Activated CD4-positive, alpha-beta T cell treated with anti-CD3 and anti-CD28 coated beads, Interleukin-2, amount 50 U/mL, for 4 hours (primary cell): ENCODE results near the gene AHCYL1.

Source experiments
- DNase-seq, 2 experiments: peaks; one replicate each; pipeline ENCODE4 v3.0.0-alpha.2; 2020

AHCYL1 gene

DNA sequence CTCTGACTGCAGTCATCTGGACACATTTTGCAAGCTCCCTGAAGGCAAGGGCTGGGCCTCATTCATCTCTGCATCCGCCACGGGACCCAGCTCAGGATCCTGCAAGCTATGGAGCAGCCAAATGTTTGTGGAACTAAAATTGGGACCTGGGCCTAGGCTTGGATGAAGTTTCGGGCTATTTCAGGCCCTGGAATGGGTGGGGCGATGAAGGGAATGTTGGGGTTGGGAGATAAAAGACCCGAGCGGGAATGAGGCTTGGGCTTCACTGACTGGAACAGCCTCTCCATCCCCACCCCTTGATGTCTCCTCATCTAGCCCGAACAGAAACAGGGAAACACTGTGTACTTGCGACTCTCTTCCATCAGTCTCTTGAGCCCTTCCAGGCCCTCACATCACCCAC lies 7.3 kb upstream of the AHCYL1 start:
- no peak for DNase-seq

- DNase-seq: no peak
Measured at GRCh38 chr1:109977657-109978378, 6.7 kb upstream of the AHCYL1 start.

- DNase-seq: no peak
Measured at GRCh38 chr1:109978761-109979488, 5.6 kb upstream of the AHCYL1 start.

DNA sequence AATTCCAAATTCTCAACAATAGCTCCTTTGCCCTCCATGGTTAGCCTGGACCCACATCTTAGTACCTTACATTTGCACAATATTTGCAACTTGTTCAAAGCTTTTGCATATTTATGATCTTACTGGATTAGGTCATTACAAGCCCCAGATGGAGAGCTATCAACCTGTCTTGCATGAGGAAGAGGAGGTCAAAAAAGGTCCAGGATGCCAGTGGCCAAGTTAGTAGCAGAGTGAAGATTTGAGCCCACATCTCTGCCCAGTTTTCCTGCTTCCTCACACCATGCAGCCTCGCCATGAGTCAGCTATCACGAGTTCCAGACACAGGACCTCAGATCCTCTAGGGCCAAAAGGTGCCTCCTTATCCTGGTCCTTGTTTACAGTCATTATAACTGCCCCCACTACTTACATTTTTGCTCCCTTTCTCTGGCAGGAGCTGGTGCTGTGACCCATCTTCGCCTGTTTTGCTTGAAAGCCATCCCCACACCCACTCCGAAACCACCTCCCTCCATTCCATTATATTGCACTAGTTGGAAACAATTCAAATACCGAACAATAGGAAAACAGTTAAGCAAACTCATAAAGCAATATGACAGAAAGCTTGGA lies 5.0 kb upstream of the AHCYL1 start:
- DNase-seq: no peak

GRCh38 chr1:109980324-109981003 lies 4.1 kb upstream of the AHCYL1 start:
- DNase-seq: peak in 1 of 2 experiments; percentile 11

DNA sequence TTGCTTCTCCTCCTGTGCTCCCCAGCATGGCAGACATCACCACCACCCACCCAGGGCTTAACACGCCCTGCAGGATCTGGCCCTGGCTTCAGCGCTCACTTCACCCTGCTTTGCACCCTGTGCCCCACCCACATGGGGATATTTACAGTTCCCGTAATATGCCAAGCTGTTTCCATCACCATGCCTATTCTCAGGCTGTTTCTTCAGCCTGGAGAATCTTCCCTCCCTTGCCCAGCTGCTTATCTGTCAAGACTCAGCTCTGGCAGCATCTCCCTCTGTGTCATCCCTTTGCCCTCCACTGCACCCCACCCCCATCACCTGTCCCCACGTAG lies 3.6 kb upstream of the AHCYL1 start:
- no peak for DNase-seq

GRCh38 chr1:109983380-109984189 lies 980 bp upstream of the AHCYL1 start:
- DNase-seq: no peak

- DNase-seq: no peak
Measured at GRCh38 chr1:109984190-109984455, 442 bp upstream of the AHCYL1 start.

GRCh38 chr1:109985247-109986053 lies 885 bp downstream of the AHCYL1 start:
- no peak for DNase-seq

GRCh38 chr1:109986054-109986444 lies 1.5 kb downstream of the AHCYL1 start:
- DNase-seq: no peak

- no peak for DNase-seq
Measured at GRCh38 chr1:109988349-109988914, 3.9 kb downstream of the AHCYL1 start.

DNA sequence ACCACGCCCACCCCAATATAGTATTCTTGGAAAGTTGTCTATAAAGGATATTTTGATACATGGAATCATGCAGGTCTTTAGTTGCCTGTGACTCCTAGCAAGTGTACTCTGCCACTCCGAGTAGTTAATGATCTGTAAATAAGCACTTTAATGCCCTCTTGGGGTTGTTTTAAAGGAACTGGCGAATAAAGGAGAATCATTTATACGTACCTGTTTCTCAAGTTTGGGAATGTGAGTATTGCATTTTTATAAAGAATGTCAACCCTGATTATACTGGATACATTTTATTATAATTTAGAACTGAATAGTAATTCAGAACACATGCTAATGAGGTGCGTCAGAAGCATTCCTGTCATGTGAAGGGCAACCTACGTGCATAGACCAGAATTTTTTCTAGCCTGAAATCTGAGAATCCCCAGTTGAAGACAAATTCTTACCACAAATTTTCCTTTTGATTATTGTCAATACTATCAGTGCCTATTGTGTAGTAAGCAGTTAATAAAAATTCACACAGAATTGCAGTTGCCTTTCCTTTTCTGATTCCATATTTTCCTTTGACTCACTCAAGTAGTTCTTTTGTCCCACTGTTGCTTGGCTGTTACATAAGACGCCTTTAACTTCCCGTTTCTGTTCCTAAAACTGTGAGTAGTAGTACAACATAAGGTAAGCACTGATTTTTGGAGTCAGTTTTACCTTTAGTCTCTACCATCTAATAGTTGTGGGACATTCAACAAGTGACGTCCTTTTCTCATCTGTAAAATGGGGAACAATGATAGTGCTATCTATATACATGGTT lies 5.1 kb downstream of the AHCYL1 start:
- DNase-seq: no peak

DNA sequence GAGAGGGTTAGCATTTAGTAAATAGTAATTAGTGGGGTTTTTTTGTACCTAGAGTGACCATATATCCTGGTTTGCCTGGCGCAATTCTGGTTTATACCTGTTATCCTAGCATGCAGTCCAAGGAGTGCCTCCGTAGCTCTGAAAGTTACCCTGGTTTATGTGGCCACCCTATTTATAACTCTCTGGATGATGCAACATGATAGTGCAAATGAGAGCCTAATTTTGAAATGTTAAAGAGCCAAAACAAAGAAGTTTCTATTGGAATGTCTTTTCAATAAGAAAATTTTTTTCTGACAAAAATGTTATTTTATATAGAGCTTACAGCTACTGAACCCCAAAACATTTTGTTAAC lies 5.7 kb downstream of the AHCYL1 start:
- no peak for DNase-seq

DNA sequence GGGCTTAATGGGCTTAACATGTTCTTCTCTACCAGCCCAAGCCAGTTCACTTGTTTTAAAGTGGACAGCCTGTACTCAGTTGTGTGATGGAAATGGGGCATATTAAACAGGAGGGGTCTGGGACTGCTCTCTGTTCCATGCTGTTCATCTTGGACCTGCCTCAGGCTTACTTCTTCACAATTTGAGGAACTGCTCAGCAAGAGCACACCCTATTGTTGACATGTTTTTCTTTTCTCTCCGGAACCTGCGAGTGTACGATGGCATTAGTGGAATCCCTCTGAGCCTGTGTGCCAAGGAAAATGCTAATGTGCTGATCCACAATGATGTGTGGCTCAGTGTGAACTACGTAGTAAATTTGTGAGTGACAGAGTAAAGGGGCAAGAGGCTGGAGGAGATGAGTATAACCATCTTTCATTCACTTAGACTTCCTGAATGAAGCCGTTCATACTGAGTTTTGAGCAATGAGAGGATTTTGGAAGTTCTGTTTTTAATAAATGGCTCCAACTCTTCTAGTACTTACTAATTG lies 6.9 kb downstream of the AHCYL1 start:
- DNase-seq: no peak

DNA sequence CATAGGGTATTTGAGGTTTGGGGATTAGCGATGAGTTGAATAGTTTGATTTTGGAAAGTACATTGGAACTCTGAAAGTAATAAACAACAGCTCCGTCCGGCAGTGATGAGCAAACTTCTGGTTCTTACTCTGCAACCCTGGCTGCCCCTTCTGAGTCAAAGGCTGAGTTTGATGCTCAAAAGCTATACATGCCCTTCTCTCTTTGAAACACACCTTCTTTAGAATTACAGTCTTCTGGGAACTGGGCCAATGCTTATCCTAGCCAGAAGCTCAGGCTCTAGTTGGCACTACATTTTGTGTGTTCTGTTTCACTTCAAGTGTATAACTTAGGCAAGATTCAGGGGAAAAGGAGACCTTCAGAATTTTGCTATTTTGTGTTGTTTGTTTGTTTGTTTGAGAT lies 9.3 kb downstream of the AHCYL1 start:
- DNase-seq: no peak

DNA sequence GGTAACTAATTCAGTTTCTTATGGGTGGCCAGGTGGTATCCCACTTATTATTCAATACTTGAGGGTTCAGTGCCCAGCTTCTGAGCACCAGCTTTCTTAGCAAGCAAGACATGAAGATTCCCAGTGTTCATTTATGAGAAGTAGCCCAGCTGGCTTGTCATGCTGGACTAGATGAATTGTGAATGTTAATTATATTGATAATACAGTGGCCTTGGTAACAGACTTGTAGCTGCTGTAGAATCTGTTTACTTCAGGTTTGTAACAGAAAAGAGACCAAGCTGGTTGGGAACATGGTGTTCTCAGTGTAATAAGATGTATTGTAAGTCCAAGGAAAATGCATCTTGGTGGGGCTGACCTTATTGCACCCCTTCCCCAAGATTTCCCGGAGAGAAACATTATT lies 10.1 kb downstream of the AHCYL1 start:
- DNase-seq: no peak

- no peak for DNase-seq
Measured at GRCh38 chr1:109995536-109995935, 11.0 kb downstream of the AHCYL1 start.

GRCh38 chr1:109996476-109996875 lies 11.9 kb downstream of the AHCYL1 start:
- DNase-seq: no peak

- DNase-seq: no peak
Measured at GRCh38 chr1:109997204-109997866, 12.8 kb downstream of the AHCYL1 start.

GRCh38 chr1:109997867-109998229 lies 13.3 kb downstream of the AHCYL1 start:
- no peak for DNase-seq
